Cardiac muscle cell (in vitro differentiated cells and primary cell): ENCODE results near the gene MAPK13. TPM values are rescaled to one million over a fixed set of nuclear protein-coding genes. Genes with fewer than 3 reads are reported as not detected.
A peak's percentile ranks its signal among the peaks of the same experiment; 100 is the strongest.

Experiments used
- DNase-seq, 2 donors: peaks; one replicate each; pipeline versions ENCODE4 v3.0.0 to v3.0.0-alpha.2; 2010 to 2017; ENCODE audit warnings: low read depth in 1 of 2, low spot score in 1 of 2
- H3K27ac ChIP-seq: fragments of 200-600 bp; sonication (generic); 2 replicates; pipeline ENCODE4 v1.5.1; 2016
- H3K27me3 ChIP-seq: fragments of 200-600 bp; sonication (generic); 2 replicates; pipeline ENCODE4 v1.6.0; 2016; ENCODE audit warnings: control low read depth
- H3K36me3 ChIP-seq: fragments of 200-600 bp; sonication (generic); 2 replicates; pipeline ENCODE4 v1.5.1; 2016; ENCODE audit warnings: control low read depth
- H3K4me1 ChIP-seq: fragments of 200-600 bp; sonication (generic); 2 replicates; pipeline ENCODE4 v1.8.1; 2017; ENCODE audit warnings: low read depth, mild to moderate bottlenecking, mixed run types
- H3K4me3 ChIP-seq: fragments of 200-600 bp; sonication (generic); 2 replicates; pipeline ENCODE4 v1.5.1; 2016; ENCODE audit warnings: mild to moderate bottlenecking
- H3K9me3 ChIP-seq: fragments of 200-600 bp; sonication (generic); 2 replicates; pipeline ENCODE4 v1.5.1; 2017; ENCODE audit warnings: low read depth, mild to moderate bottlenecking, control low read depth
- polyA plus RNA-seq: library from polyadenylated mRNA; unstranded; fragments of >200 nt; fragmentation: Nextera tagmentation; extraction: Ambion mirVana; gene quantifications from 2 replicates; pipeline ENCODE4 v1.2.1, GENCODE V29; 2016
- total RNA-seq: library from RNA; depleted of rRNA; stranded (reverse); fragments of >200 nt; gene quantifications from 2 replicates; pipeline ENCODE4 v1.2.3, GENCODE V29; 2016
- TF ChIP-seq, protein P1 (sequence below): IDR thresholded peaks from 2 replicates; pipeline ENCODE4 v1.5.1; 2012; ENCODE audit warnings: low read depth, mild to moderate bottlenecking, low read length

MAPK13 gene
- total and polyA plus RNA-seq, 2 experiments from 2014 or later = 1.1 to 2.3 TPM

DNA sequence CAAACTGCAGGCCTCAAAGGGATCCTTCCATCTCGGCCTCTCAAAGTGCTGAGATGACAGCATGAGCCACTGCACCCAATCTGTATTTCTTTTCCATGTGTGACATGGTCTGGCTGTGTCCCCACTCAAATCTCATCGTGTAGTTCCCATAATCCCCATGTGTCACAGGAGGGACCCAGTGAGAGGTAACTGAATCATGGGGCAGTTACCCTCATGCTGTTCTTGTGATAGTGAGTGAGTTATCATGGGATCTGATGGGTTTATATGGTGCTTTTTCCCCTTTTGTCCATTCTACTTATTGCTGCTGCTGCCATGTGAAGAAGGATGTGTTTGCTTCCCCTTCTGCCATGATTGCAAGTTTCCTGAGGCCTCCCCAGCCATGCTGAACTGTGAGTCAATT is 55.9 kb downstream of the MAPK13 start:
- Histone ChIP-seq H3K9me3 (no peaks in the 10 kb centered on the region), H3K36me3 (no peaks in the 10 kb centered on the region), H3K4me3 (no peak overlapping the region), H3K27ac (no peak overlapping the region), H3K4me1 (no peaks in the 10 kb centered on the region), H3K27me3 (no peaks in the 10 kb centered on the region)
- no peak for DNase-seq
- TF ChIP-seq, protein P1, sequence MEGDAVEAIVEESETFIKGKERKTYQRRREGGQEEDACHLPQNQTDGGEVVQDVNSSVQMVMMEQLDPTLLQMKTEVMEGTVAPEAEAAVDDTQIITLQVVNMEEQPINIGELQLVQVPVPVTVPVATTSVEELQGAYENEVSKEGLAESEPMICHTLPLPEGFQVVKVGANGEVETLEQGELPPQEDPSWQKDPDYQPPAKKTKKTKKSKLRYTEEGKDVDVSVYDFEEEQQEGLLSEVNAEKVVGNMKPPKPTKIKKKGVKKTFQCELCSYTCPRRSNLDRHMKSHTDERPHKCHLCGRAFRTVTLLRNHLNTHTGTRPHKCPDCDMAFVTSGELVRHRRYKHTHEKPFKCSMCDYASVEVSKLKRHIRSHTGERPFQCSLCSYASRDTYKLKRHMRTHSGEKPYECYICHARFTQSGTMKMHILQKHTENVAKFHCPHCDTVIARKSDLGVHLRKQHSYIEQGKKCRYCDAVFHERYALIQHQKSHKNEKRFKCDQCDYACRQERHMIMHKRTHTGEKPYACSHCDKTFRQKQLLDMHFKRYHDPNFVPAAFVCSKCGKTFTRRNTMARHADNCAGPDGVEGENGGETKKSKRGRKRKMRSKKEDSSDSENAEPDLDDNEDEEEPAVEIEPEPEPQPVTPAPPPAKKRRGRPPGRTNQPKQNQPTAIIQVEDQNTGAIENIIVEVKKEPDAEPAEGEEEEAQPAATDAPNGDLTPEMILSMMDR = no peak

DNA sequence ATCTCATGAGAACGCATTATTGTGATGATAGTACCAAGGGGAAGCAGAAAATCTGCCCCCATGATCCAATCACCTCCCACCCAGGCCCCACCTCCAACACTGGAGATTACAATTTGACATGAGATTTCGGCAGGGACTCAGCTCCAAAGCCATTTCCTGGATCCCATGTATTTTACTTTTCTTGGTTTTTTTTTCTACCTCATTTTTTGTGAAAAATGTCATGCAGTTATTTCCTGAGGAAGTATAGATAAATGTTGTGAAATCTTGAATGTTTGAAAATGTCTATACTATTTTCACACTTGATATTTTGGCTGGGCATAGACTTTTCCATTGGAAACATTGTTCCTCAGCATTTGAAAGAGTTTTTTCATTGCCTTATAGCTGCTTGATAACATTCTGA is 57.1 kb downstream of the MAPK13 start:
- Histone ChIP-seq H3K27ac (no peak overlapping the region), H3K4me1 (no peaks in the 10 kb centered on the region), H3K27me3 (no peaks in the 10 kb centered on the region), H3K4me3 (no peak overlapping the region), H3K9me3 (no peaks in the 10 kb centered on the region), H3K36me3 (no peaks in the 10 kb centered on the region)
- DNase-seq = peak in 1 of 2 donors; percentile 44
- TF ChIP-seq, protein P1 = no peak

Other genes with a start within 250 kb of the MAPK13 start
- 52.0 and 54.5 TPM in 2 replicates for gene SRPK1, start 209.4 kb upstream of the MAPK13 start, total RNA-seq
- 37.6 and 50.6 TPM in 2 replicates for gene SRPK1, start 209.4 kb upstream of the MAPK13 start, polyA plus RNA-seq
- not detected in 2 replicates for gene SLC26A8, start 105.9 kb upstream of the MAPK13 start, total RNA-seq
- gene SLC26A8, start 105.9 kb upstream of the MAPK13 start, polyA plus RNA-seq = 0.37 TPM in 1 of 2 replicates, not detected in the other
- gene MAPK14, start 102.7 kb upstream of the MAPK13 start, total RNA-seq = 62.2 and 96.2 TPM in 2 replicates
- 41.6 and 61.6 TPM in 2 replicates for gene MAPK14, start 102.7 kb upstream of the MAPK13 start, polyA plus RNA-seq
- 17.3 and 22.3 TPM in 2 replicates for gene BRPF3, start 66.2 kb downstream of the MAPK13 start, total RNA-seq
- gene BRPF3, start 66.2 kb downstream of the MAPK13 start, polyA plus RNA-seq = 9.4 and 15.9 TPM in 2 replicates
- not detected in 2 replicates for gene PNPLA1, start 139.5 kb downstream of the MAPK13 start, total RNA-seq
- not detected in 2 replicates for gene PNPLA1, start 139.5 kb downstream of the MAPK13 start, polyA plus RNA-seq
- gene BNIP5, start 206.4 kb downstream of the MAPK13 start, total RNA-seq = 0.12 TPM in 1 of 2 replicates, not detected in the other
- not detected in 2 replicates for gene BNIP5, start 206.4 kb downstream of the MAPK13 start, polyA plus RNA-seq